CD4-positive, alpha-beta T cell treated with Interleukin-17A for 4 hours (primary cell): ENCODE data around the gene EREG.

Experiments
- DNase-seq: peaks from one replicate; pipeline ENCODE4 v3.0.0-alpha.2; 2020; ENCODE audit warnings: mixed read lengths

Gene EREG

GRCh38 chr4:74433043-74433442 is 68.1 kb downstream of the EREG start:
- DNase-seq, result no peak

- DNase-seq, result no peak
Measured at GRCh38 chr4:74433541-74434172, 68.7 kb downstream of the EREG start.

GRCh38 chr4:74435296-74435695 is 70.4 kb downstream of the EREG start:
- no peak for DNase-seq

GRCh38 chr4:74437866-74438265 is 72.9 kb downstream of the EREG start:
- no peak for DNase-seq
